Measurements from ENCODE around the gene HTRA1. TPM values are rescaled to one million over a fixed set of nuclear protein-coding genes. Genes with fewer than 3 reads are reported as not detected.

HTRA1 gene
- total RNA-seq, 1 experiment from 2014 or later: 0.39 TPM

DNA sequence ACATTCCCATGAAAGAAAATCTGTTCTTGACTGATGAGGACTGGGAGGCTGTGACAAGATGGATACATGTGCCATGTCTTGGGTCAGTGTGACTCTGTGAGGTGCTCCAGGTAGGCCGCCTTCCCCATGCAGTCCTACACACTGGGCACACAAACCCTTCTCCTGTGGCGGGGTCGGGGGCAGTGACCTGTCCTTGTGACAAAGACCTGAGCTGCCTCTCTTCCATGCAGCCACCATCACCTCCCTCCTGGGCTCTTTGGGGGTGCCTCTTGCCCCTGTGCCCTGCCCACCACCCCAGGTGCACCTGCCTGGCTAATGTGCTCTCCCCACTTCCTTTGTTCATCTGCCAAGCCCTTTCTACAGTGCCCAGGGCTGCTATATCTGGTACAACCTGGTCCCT, 63.5 kb downstream of the HTRA1 start:
- RAD21 ChIA-PET (ENCODE audit: low non-redundant PET in 1 of 2, low total read pairs in 2 of 2, uncharacterized antibody in 2 of 2, unreplicated experiment in 2 of 2): interaction anchor here in 1 of 2 experiments (1.2 kb wide), 1 partner anchor 41 kb away, joined by 3 read pairs; no protein-coding TSS in a partner anchor
- Histone ChIP-seq H3K9me2 (ENCODE audit: insufficient read depth) (no peaks in the 10 kb centered on the region), H3K4me2 (ENCODE audit: low read length) (no peak overlapping the region), H4K20me1 (ENCODE audit: insufficient read depth) (no peaks in the 10 kb centered on the region), H3K27ac (ENCODE audit: low read depth, low read length) (no peak overlapping the region), H3K9me3 (ENCODE audit: control insufficient read depth in 1 of 2, insufficient read depth in 1 of 2, low read depth in 1 of 2, low read length in 2 of 2) (no peaks in the 10 kb centered on the region), H3K4me3 (replicated peaks in 1 of 2; ENCODE audit: low read depth in 1 of 2, low read length in 2 of 2) (no peak overlapping the region), H3K9ac (ENCODE audit: low read length) (no peak overlapping the region), H3K79me2 (ENCODE audit: insufficient read depth, low read length) (no peaks in the 10 kb centered on the region), H2AFZ (ENCODE audit: low read depth, low read length, poor library complexity, severe bottlenecking) (no peak overlapping the region), H3K4me1 (ENCODE audit: control insufficient read depth in 1 of 2, insufficient read depth in 2 of 2, low read length in 2 of 2) (no peaks in the 10 kb centered on the region), H3K36me3 (ENCODE audit: control insufficient read depth in 1 of 2, insufficient read depth in 2 of 2, low read length in 2 of 2) (no peaks in the 10 kb centered on the region), H3K27me3 (ENCODE audit: insufficient read depth, low read length) (peaks cover 22% of the 10 kb centered on the region; the same call in 1 of the 2 replicates)
- no peak for ATAC-seq
- BruUV-seq (replicated peaks): no TSS peak
- no peak for DNase-seq (ENCODE audit: low read depth, low spot score)
- TF ChIP-seq POLR2AphosphoS5 (IDR thresholded peaks at IDR 0.05; ENCODE audit: low read depth, low read length) (no peak), SP1 (IDR thresholded peaks at IDR 0.05; ENCODE audit: low read depth) (no peak), EZH2 (IDR thresholded peaks at IDR 0.05) (no peak), TCF7L2 (IDR thresholded peaks at IDR 0.05; ENCODE audit: borderline replicate concordance, extremely low read depth, insufficient read depth, insufficient read length) (no peak), ELF1 (IDR thresholded peaks at IDR 0.05; ENCODE audit: borderline replicate concordance, low read depth) (no peak), SIN3A (IDR thresholded peaks at IDR 0.05; ENCODE audit: low read depth) (no peak), CBX3 (IDR thresholded peaks at IDR 0.05; ENCODE audit: low read depth) (no peak)
- TF ChIP-seq, protein P1, sequence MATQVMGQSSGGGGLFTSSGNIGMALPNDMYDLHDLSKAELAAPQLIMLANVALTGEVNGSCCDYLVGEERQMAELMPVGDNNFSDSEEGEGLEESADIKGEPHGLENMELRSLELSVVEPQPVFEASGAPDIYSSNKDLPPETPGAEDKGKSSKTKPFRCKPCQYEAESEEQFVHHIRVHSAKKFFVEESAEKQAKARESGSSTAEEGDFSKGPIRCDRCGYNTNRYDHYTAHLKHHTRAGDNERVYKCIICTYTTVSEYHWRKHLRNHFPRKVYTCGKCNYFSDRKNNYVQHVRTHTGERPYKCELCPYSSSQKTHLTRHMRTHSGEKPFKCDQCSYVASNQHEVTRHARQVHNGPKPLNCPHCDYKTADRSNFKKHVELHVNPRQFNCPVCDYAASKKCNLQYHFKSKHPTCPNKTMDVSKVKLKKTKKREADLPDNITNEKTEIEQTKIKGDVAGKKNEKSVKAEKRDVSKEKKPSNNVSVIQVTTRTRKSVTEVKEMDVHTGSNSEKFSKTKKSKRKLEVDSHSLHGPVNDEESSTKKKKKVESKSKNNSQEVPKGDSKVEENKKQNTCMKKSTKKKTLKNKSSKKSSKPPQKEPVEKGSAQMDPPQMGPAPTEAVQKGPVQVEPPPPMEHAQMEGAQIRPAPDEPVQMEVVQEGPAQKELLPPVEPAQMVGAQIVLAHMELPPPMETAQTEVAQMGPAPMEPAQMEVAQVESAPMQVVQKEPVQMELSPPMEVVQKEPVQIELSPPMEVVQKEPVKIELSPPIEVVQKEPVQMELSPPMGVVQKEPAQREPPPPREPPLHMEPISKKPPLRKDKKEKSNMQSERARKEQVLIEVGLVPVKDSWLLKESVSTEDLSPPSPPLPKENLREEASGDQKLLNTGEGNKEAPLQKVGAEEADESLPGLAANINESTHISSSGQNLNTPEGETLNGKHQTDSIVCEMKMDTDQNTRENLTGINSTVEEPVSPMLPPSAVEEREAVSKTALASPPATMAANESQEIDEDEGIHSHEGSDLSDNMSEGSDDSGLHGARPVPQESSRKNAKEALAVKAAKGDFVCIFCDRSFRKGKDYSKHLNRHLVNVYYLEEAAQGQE (IDR thresholded peaks at IDR 0.05; ENCODE audit: low read depth): no peak
- TF ChIP-seq, protein P2, sequence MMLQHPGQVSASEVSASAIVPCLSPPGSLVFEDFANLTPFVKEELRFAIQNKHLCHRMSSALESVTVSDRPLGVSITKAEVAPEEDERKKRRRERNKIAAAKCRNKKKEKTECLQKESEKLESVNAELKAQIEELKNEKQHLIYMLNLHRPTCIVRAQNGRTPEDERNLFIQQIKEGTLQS (IDR thresholded peaks at IDR 0.05): no peak
- TF ChIP-seq, protein P3, sequence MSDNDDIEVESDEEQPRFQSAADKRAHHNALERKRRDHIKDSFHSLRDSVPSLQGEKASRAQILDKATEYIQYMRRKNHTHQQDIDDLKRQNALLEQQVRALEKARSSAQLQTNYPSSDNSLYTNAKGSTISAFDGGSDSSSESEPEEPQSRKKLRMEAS (IDR thresholded peaks at IDR 0.05): no peak
- POLR2A ChIA-PET: no interaction called here
- CTCF ChIA-PET: interaction anchor here (1.3 kb wide), 1 partner anchor 124 kb away, joined by 4 read pairs; no protein-coding TSS in a partner anchor
- intact Hi-C loops (cut with micrococcal nuclease): loop anchor here (1.0 kb wide), 2 partner anchors 40 to 179 kb away; no protein-coding TSS in a partner anchor
